Epithelial cell of proximal tubule (primary cell): Measurements from ENCODE around the gene AP2A1. TPM values are rescaled to one million over a fixed set of nuclear protein-coding genes. Genes with fewer than 3 reads are reported as not detected.

ENCODE experiments used
- DNase-seq: peaks from one replicate; pipeline ENCODE4 v3.0.0-alpha.2; 2011; ENCODE audit warnings: low read depth
- H3K4me3 ChIP-seq: 2 replicates; pipeline ENCODE4 v1.5.1; 2011; ENCODE audit warnings: low read depth, mild to moderate bottlenecking, low read length
- CTCF ChIP-seq: conservative IDR thresholded peaks from 2 replicates; pipeline ENCODE4 v1.5.1; 2012; ENCODE audit warnings: low read depth, mild to moderate bottlenecking, low read length
- total RNA-seq: library from RNA; depleted of rRNA; stranded (reverse); fragments of >200 nt; gene quantifications from 2 replicates; pipeline ENCODE4 v1.2.3, GENCODE V29; 2015

Gene AP2A1
- total RNA-seq, 1 donor from 2014 or later, result 103 TPM

DNA sequence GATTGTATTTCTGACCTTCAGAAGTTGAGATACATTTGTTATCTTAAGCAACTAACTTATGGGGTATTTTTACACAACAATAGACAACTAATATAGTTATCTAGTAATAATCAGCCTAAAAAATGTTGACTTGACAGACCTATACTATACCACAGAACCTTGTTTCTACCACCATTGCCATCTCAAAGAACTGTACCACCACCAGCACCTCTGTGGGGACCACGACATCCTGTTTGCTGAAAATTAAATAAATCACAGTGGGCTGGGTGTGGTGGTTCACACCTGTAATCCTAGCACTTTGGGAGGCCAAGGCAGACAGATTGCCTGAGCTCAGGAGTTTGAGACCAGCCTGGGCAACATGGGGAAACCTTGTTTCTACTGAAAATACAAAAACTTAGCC is 27.7 kb upstream of the AP2A1 start:
- H3K4me3 ChIP-seq, result no peak overlapping the region
- TF ChIP-seq CTCF, result no peak
- no peak for DNase-seq

DNA sequence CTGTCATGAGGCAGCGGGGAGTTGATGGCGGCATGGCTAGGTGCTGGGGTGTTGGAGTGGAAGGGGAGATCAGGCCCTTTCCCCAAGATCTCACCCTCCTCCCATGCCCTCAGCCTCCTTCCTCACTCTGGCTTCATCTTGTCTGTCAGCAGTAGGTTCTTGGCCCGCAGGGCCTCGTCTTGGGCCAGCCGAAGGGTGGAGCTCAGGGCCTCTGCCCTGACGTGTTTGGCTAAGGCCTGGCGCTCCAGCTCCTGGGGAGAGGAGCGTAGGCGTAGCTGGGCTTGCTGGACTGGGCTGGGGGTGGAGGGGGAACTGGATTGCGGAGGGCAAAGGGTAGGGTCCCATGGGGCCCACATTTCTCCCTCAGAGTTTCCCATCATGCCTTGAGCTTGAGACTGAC is 26.9 kb upstream of the AP2A1 start:
- no peak for DNase-seq
- H3K4me3 ChIP-seq, result no peak overlapping the region
- no peak for TF ChIP-seq CTCF

- no peak for TF ChIP-seq CTCF
- DNase-seq, result no peak
- no peak overlapping the region for H3K4me3 ChIP-seq
These were observed 25.5 kb upstream of the AP2A1 start for GRCh38 chr19:49741210-49741844.

- TF ChIP-seq CTCF, result no peak
- no peak for DNase-seq
- H3K4me3 ChIP-seq, result no peak overlapping the region
These were observed 21.8 kb upstream of the AP2A1 start for GRCh38 chr19:49744946-49745381.

DNA sequence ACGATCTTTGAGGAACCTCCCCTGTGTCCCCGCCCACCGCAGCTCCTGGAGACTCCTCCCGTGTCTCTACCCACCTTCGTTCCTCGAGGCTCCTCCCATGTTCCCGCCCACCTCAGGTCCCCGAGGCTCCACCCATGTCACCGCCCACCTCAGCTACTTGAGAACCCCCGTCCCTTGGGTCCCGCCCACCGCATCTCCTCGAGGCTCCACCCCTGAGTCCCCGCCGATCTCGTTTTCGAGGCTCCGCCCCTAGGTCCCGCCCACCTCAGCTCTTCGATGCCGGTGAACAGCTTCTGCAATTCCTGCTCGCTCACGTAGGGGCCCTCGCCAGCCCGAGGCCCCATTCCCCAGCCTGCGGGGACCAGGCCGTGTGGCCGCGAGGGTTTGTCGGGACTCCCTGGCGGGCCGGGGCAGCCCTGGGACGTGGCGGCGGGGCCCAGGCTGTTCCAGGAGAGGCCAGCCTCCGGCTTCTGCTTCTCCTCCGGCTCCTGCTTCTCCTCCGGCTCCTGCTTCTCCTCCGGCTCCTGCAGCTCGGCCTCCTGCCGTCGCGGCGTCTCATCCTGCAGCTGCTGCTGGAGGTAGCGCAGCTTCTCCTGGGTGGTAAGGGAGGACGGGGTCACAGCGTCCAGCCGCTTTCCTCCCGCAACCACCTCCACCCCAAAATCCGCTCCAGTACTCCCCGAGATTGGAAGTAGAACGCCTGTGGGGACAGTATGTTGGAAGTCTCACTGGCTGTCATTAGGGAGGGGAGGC is 20.4 kb upstream of the AP2A1 start:
- TF ChIP-seq CTCF, result no peak
- H3K4me3 ChIP-seq, result no peak overlapping the region
- no peak for DNase-seq

GRCh38 chr19:49749055-49749716 is 17.6 kb upstream of the AP2A1 start:
- DNase-seq, result no peak
- H3K4me3 ChIP-seq, result no peak overlapping the region
- TF ChIP-seq CTCF, result no peak
